ENCODE results near the gene ARHGAP33. TPM values are rescaled to one million over a fixed set of nuclear protein-coding genes. Genes with fewer than 3 reads are reported as not detected.

ARHGAP33 gene
- polyA plus RNA-seq, 2 of the 4 experiments (the other 2 are of a cell fraction): 0.84 to 6.1 TPM

DNA sequence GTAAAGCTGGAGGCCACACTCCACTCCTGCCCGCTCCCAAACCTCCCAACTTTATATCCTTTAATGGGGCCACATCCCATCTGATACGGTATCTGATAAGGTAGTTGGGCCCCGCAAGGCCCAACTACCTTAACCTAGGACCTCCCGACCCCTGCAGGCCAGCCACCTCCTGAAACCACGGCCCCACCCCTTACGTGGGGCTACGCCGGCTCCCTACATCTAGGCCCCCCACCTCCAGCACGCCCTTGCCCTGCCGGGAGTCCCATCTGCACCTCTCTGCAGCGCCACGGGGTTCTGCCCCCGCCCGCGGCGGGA, 35.3 kb upstream of the ARHGAP33 start:
- no peak for DNase-seq (ENCODE audit: low read depth in 1 of 2, low spot score in 1 of 2)
- Histone ChIP-seq H3K4me3 (peak overlapping the region; percentile 47), H3K27ac (peak overlapping the region; percentile 70 to 83), H3K9me3 (no peaks in the 10 kb centered on the region), H3K4me1 (peaks cover 20% of the 10 kb centered on the region), H3K4me2 (peak overlapping the region; percentile 89)
- no peak for FAIRE-seq
- ChIA-PET POLR2A (interaction anchor here (0.5 to 2.0 kb wide), 19 partner anchors 8 to 274 kb away, joined by 3 to 10 read pairs (median 4); partner anchors contain the start of genes ALKBH6, COX6B1, HAUS5 and LIN37), CTCF (interaction anchor here (0.8 to 2.1 kb wide), 17 partner anchors 9 to 192 kb away, joined by 3 to 12 read pairs (median 5); partner anchors contain the start of genes KIRREL2 and PRODH2)
- 16% methylated on average over 16 of the region's 16 CpGs for WGBS (ENCODE audit: missing lambda C conversion rate)
- TF ChIP-seq, protein P1, sequence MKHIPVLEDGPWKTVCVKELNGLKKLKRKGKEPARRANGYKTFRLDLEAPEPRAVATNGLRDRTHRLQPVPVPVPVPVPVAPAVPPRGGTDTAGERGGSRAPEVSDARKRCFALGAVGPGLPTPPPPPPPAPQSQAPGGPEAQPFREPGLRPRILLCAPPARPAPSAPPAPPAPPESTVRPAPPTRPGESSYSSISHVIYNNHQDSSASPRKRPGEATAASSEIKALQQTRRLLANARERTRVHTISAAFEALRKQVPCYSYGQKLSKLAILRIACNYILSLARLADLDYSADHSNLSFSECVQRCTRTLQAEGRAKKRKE (CRISPR knock-in tag; IDR thresholded peaks at IDR 0.05; ENCODE audit: low read depth): 0 out of 2 replicates have a peak, but pooled peaks have one; percentile 19
- no peak for TF ChIP-seq NPAS2 (CRISPR knock-in tag; IDR thresholded peaks at IDR 0.05; ENCODE audit: borderline replicate concordance)
- TF ChIP-seq REST (IDR thresholded peaks at IDR 0.05): no peak
- no peak for TF ChIP-seq KDM5A (IDR thresholded peaks at IDR 0.05)
- TF ChIP-seq, protein P2, sequence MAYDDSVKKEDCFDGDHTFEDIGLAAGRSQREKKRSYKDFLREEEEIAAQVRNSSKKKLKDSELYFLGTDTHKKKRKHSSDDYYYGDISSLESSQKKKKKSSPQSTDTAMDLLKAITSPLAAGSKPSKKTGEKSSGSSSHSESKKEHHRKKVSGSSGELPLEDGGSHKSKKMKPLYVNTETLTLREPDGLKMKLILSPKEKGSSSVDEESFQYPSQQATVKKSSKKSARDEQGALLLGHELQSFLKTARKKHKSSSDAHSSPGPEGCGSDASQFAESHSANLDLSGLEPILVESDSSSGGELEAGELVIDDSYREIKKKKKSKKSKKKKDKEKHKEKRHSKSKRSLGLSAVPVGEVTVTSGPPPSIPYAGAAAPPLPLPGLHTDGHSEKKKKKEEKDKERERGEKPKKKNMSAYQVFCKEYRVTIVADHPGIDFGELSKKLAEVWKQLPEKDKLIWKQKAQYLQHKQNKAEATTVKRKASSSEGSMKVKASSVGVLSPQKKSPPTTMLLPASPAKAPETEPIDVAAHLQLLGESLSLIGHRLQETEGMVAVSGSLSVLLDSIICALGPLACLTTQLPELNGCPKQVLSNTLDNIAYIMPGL (CRISPR knock-in tag; IDR thresholded peaks at IDR 0.05; ENCODE audit: borderline replicate concordance): no peak
- 0 out of 2 replicates have a peak, but pooled peaks have one; percentile 51 for TF ChIP-seq HOXB5 (CRISPR knock-in tag; IDR thresholded peaks at IDR 0.05)
- peak; percentile 19; the same call in 1 of the 2 replicates for TF ChIP-seq PHF8 (IDR thresholded peaks at IDR 0.05; ENCODE audit: borderline replicate concordance, low read depth)
- TF ChIP-seq RNF2 (IDR thresholded peaks at IDR 0.05; ENCODE audit: borderline replicate concordance, low read depth): peak; percentile 84; the same call in 1 of the 2 replicates
- peak; percentile 30; the same call in 1 of the 2 replicates for TF ChIP-seq HOXB13 (CRISPR knock-in tag; IDR thresholded peaks at IDR 0.05; ENCODE audit: low read depth)
- TF ChIP-seq FOSL2 (IDR thresholded peaks at IDR 0.05): no peak
- TF ChIP-seq FOSL2 (CRISPR knock-in tag; IDR thresholded peaks at IDR 0.05): 0 out of 2 replicates have a peak, but pooled peaks have one; percentile 15
- TF ChIP-seq CBX2 (IDR thresholded peaks at IDR 0.05; ENCODE audit: borderline replicate concordance, low read depth): no peak
- TF ChIP-seq EP300 (IDR thresholded peaks at IDR 0.05): no peak
- no peak for TF ChIP-seq ZNF302 (CRISPR knock-in tag; IDR thresholded peaks at IDR 0.05)
- ATAC-seq: peak; percentile 11 to 31

DNA sequence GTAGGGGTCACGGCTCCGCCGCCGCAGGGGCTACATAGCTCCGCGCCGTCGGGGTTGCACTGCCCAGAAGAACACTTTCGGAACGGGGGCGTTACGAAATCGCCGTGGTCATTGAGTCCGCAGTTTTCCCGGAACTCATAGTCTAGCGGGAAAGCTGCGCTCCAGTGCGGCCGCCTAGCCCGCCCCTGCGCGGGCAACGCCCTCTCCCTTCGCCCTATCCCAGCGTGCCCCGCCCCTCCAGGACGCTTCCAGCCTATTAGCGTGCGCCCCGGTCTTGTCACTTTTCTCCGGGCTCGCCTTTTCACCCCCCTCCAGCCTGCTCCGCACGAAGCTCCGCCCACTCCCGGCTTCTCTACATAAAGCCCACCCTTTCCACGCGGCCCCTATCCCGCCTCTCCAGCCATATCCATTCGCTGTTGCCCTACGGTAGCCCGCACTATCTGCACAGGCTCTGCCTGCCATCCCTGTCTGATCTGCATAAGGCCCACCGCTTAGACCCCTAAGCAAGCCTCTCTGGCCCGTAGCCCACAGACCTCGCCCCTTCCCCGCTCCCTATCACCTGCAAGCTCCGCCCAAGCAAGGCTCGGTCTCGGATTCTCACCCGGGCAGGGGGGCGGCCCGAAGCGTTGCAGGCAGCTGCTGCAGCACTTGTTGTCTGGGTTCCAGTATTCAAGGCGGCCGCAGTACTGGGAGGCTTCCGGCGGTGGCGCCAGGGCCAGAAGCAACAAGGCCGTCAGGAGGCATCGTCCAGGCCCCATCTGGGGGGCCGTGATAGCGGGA, 34.8 kb upstream of the ARHGAP33 start:
- WGBS (ENCODE audit: missing lambda C conversion rate): 2% methylated on average over 63 of the region's 63 CpGs
- Histone ChIP-seq H3K4me1 (peaks cover 20% of the 10 kb centered on the region), H3K4me2 (peak overlapping the region; percentile 89), H3K9me3 (no peaks in the 10 kb centered on the region), H3K27ac (peak overlapping the region; percentile 70 to 84), H3K4me3 (peak overlapping the region; percentile 47)
- peak; percentile 58 to 86 for ATAC-seq
- CTCF ChIA-PET: interaction anchor here (0.8 to 2.1 kb wide), 19 partner anchors 10 to 192 kb away, joined by 3 to 12 read pairs (median 5); partner anchors contain the start of genes KIRREL2 and PRODH2
- peak; percentile 76 for FAIRE-seq
- POLR2A ChIA-PET: interaction anchor here (0.5 to 2.0 kb wide), 20 partner anchors 8 to 273 kb away, joined by 3 to 10 read pairs (median 4); partner anchors contain the start of genes ALKBH6, COX6B1, HAUS5 and LIN37
- peak; percentile 97 to 100 for DNase-seq (ENCODE audit: low read depth in 1 of 2, low spot score in 1 of 2)
- TF ChIP-seq POLR2A (IDR thresholded peaks at IDR 0.05; ENCODE audit: low read length): peak; percentile 78
- TF ChIP-seq SMC3 (IDR thresholded peaks at IDR 0.05): no peak
- TF ChIP-seq HES2 (IDR thresholded peaks at IDR 0.05): no peak
- no peak for TF ChIP-seq ZC3H11A (IDR thresholded peaks at IDR 0.05)
- TF ChIP-seq MYC (IDR thresholded peaks at IDR 0.05; ENCODE audit: borderline replicate concordance, low read length): 0 out of 2 replicates have a peak, but pooled peaks have one; percentile 48
- TF ChIP-seq PBX3 (IDR thresholded peaks at IDR 0.05): 0 out of 2 replicates have a peak, but pooled peaks have one; percentile 40
- peak; percentile 80 for TF ChIP-seq RFX5 (IDR thresholded peaks at IDR 0.05)
- TF ChIP-seq TFCP2L1 (CRISPR knock-in tag; IDR thresholded peaks at IDR 0.05): 0 out of 2 replicates have a peak, but pooled peaks have one; percentile 38
- TF ChIP-seq, protein P3, sequence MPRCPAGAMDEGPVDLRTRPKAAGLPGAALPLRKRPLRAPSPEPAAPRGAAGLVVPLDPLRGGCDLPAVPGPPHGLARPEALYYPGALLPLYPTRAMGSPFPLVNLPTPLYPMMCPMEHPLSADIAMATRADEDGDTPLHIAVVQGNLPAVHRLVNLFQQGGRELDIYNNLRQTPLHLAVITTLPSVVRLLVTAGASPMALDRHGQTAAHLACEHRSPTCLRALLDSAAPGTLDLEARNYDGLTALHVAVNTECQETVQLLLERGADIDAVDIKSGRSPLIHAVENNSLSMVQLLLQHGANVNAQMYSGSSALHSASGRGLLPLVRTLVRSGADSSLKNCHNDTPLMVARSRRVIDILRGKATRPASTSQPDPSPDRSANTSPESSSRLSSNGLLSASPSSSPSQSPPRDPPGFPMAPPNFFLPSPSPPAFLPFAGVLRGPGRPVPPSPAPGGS (IDR thresholded peaks at IDR 0.05): peak; percentile 72; the same call in 2 of the 3 replicates
- no peak for TF ChIP-seq EHMT2 (IDR thresholded peaks at IDR 0.05; ENCODE audit: low read depth)
- TF ChIP-seq RAD21 (conservative IDR thresholded peaks at IDR 0.05 in 1 of 2, IDR thresholded peaks at IDR 0.05 in 1 of 2): peak in 1 of 2 experiments; percentile 3; a peak in 1 of 5 replicates
- 0 out of 2 replicates have a peak, but pooled peaks have one; percentile 1 for TF ChIP-seq POLR2AphosphoS2 (conservative IDR thresholded peaks at IDR 0.05; ENCODE audit: low read length)

All from A549 (cell line).